Heart right ventricle (tissue), 16 donors: Measurements from ENCODE around the gene ADORA1. TPM values are rescaled to one million over a fixed set of nuclear protein-coding genes. Genes with fewer than 3 reads are reported as not detected.

Experiments used
- ATAC-seq, 8 donors: fragments of 200-7000 bp; cut with Tn5 transposase; one replicate each; pipeline ENCODE4 v1.9.1; 2020; ENCODE audit warnings: mild to moderate bottlenecking in 8 of 8, moderate library complexity in 8 of 8, moderate number of reproducible peaks in 1 of 8
- DNase-seq, 2 donors: peaks; one replicate each; pipeline ENCODE4 v3.0.0-alpha.2; 2020
- H3K27ac ChIP-seq, 10 donors: fragments of 200-600 bp; sonication (generic) in 2 of 10; one replicate each; pipeline versions ENCODE4 v1.5.0 to v1.8.0; 2020 to 2022; ENCODE audit warnings: mild to moderate bottlenecking in 3 of 10
- H3K27me3 ChIP-seq, 7 donors: fragments of 200-600 bp; one replicate each; pipeline ENCODE4 v1.8.0; 2021 to 2022; ENCODE audit warnings: mild to moderate bottlenecking in 2 of 7
- H3K36me3 ChIP-seq, 9 donors: fragments of 200-600 bp; sonication (generic) in 1 of 9; one replicate each; pipeline versions ENCODE4 v1.5.0 to v1.8.0; 2020 to 2022; ENCODE audit warnings: mild to moderate bottlenecking in 2 of 9
- H3K4me1 ChIP-seq, 9 donors: fragments of 200-600 bp; sonication (generic) in 1 of 9; one replicate each; pipeline versions ENCODE4 v1.5.0 to v1.8.0; 2020 to 2022; ENCODE audit warnings: mild to moderate bottlenecking in 4 of 9
- H3K4me3 ChIP-seq, 10 donors: fragments of 200-600 bp; sonication (generic) in 2 of 10; one replicate each; pipeline versions ENCODE4 v1.5.0 to v1.8.0; 2020 to 2022; ENCODE audit warnings: mild to moderate bottlenecking in 7 of 10, moderate library complexity in 2 of 10
- H3K9me3 ChIP-seq, 11 donors: fragments of 200-600 bp in 10 of 11; sonication (generic) in 2 of 11; one replicate each; pipeline versions ENCODE4 v1.5.0 to v1.8.0; 2013 to 2022; ENCODE audit warnings: mild to moderate bottlenecking in 2 of 11, control low read depth in 1 of 11, moderate library complexity in 1 of 11
- CTCF ChIP-seq, 9 donors: fragments of 200-600 bp; sonication (generic) in 2 of 9; IDR thresholded peaks; one replicate each; pipeline versions ENCODE4 v1.5.0 to v1.8.0; 2021 to 2022; ENCODE audit warnings: antibody characterized with exemption in 9 of 9, mild to moderate bottlenecking in 5 of 9, moderate library complexity in 1 of 9
- WGBS, 2 donors: extraction: QIAGEN DNeasy Blood & Tissue Kit; methylation state at CpG; one replicate each; pipeline ENCODE4 v1.1.7; 2013; ENCODE audit warnings: inconsistent platforms in 1 of 2; 5-methylcytosine and 5-hydroxymethylcytosine counted together
- intact Hi-C, 10 donors: fragments of 100-400 bp; cut with DNase I; formaldehyde crosslinking; loops; one replicate each; pipeline versions ENCODE4 v1.11.1 to v1.14.2; 2022
- polyA plus RNA-seq, 2 donors: library from polyadenylated mRNA; stranded (reverse); fragments of 200-250 nt; gene quantifications; one replicate each; pipeline ENCODE4 v1.2.3, GENCODE V29; 2013
- total RNA-seq, 10 donors: library from RNA; stranded (reverse); fragmentation: NEBNext Ultra II Directional in 3 of 10; extraction: Animal tissue kit (Norgen Biotek cat#: 25700) in 3 of 10; gene quantifications; one replicate each; pipeline versions ENCODE4 v1.2.1 to v1.2.4, GENCODE V29; 2021 to 2023
- donor health status: Arrhythmogenic right ventricular cardiomyopathy.
- donor health status: ischemic (EF 13 %, LVEDD 7.1; RV severe dilation, severe dysfunction).
- donor health status: healthy with polysubstance abuse.
- donor health status: DM: no; HTN: yes; CAD: no.
- donor health status: DM: no; HTN: no; CAD: no.
- donor health status: ischemic (EF 25% LVEDD 6.9; RV normal size, moderate dysfunction).
- donor health status: ischemic (EF 25% LVEDD 5.7; RV mildly dilated, moderate dysfunction).
- donor health status: healthy.
- donor health status: DM: yes; HTN: yes; CAD: no.
- donor health status: Ischemic cardiomyopathy.
- donor health status: ischemic (EF 35%, LVEDD 5.7; RV mildly dilated, moderate dysfunction).
- donor health status: nonischemic (EF 11% LVEDD 7.7; RV severe dilation, severe dysfunction).
- donor health status: DM: yes; HTN: yes; CAD: no.
- donor health status: PGD.
- donor health status: ischemic (EF 29% LVEDD 5.4; RV normal size, mild dysfunction).
- donor health status: nonischemic (EF 23%, LVEDD 6.1; RV moderate dilation, normal function).

Gene ADORA1
- total and polyA plus RNA-seq, 12 donors = 1.8 to 12.2 (median 8.9) TPM

- DNase-seq = no peak
Measured at GRCh38 chr1:203120325-203121153, 7.0 kb upstream of the ADORA1 start.

GRCh38 chr1:203121186-203122015 is 6.1 kb upstream of the ADORA1 start:
- Histone ChIP-seq H3K4me3 (no peak overlapping the region), H3K27me3 (peaks cover 0 to 98% (median 57%) of the 10 kb centered on the region in 7 donors), H3K4me1 (peaks cover 0 to 27% (median 11%) of the 10 kb centered on the region in 9 donors), H3K36me3 (no peaks in the 10 kb centered on the region), H3K9me3 (no peaks in the 10 kb centered on the region), H3K27ac (no peak overlapping the region)
- 63 to 68% methylated on average over 11 of the region's 11 CpGs for WGBS, 2 donors
- intact Hi-C loops = loop anchor here in 3 of 10 donors (5.0 kb wide), 3 partner anchors 51 to 96 kb away; no protein-coding TSS in a partner anchor
- no peak for TF ChIP-seq CTCF (IDR thresholded peaks at IDR 0.05)
- no peak for DNase-seq
- no peak for ATAC-seq

More at GRCh38 chr1:203120325-203121153, 7.0 kb upstream of the ADORA1 start:
- Histone ChIP-seq H3K27me3 (peaks cover 0 to 97% (median 57%) of the 10 kb centered on the region in 7 donors), H3K4me1 (peaks cover 0 to 18% (median 6%) of the 10 kb centered on the region in 9 donors), H3K27ac (no peak overlapping the region), H3K36me3 (no peaks in the 10 kb centered on the region), H3K4me3 (no peak overlapping the region), H3K9me3 (no peaks in the 10 kb centered on the region)
- intact Hi-C loops = loop anchor here in 3 of 10 donors (5.0 kb wide), 3 partner anchors 52 to 97 kb away; no protein-coding TSS in a partner anchor
- no peak for ATAC-seq
- TF ChIP-seq CTCF (IDR thresholded peaks at IDR 0.05) = no peak
- 83 to 84% methylated on average over 7 of the region's 7 CpGs for WGBS, 2 donors

GRCh38 chr1:203122159-203122558 is 5.4 kb upstream of the ADORA1 start:
- ATAC-seq = no peak
- DNase-seq = no peak
- Histone ChIP-seq H3K27me3 (peaks cover 0 to 98% (median 59%) of the 10 kb centered on the region in 7 donors), H3K27ac (no peak overlapping the region), H3K36me3 (no peaks in the 10 kb centered on the region), H3K4me1 (peaks cover 0 to 35% (median 19%) of the 10 kb centered on the region in 9 donors), H3K4me3 (no peak overlapping the region), H3K9me3 (no peaks in the 10 kb centered on the region)
- 96 to 100% methylated on average over 2 of the region's 2 CpGs for WGBS, 2 donors
- TF ChIP-seq CTCF (IDR thresholded peaks at IDR 0.05) = no peak
- intact Hi-C loops = loop anchor here in 3 of 10 donors (5.0 kb wide), 3 partner anchors 50 to 95 kb away; no protein-coding TSS in a partner anchor

GRCh38 chr1:203124011-203124410 is 3.5 kb upstream of the ADORA1 start:
- Histone ChIP-seq H3K36me3 (no peaks in the 10 kb centered on the region), H3K4me1 (peaks cover 11 to 43% (median 30%) of the 10 kb centered on the region in 9 donors), H3K4me3 (no peak overlapping the region), H3K27me3 (peaks cover 0 to 98% (median 46%) of the 10 kb centered on the region in 7 donors), H3K27ac (no peak overlapping the region), H3K9me3 (no peaks in the 10 kb centered on the region)
- ATAC-seq (no peak), DNase-seq (no peak)
- 48 to 74% methylated on average over 5 of the region's 5 CpGs for whole genome bisulfite sequencing, 2 donors
- TF ChIP-seq CTCF (IDR thresholded peaks at IDR 0.05) = no peak
- intact Hi-C loops = loop anchor here in 3 of 10 donors (5.0 kb wide), 3 partner anchors 48 to 93 kb away; no protein-coding TSS in a partner anchor
